HG02981 (cell line): ENCODE measurements around the gene RAI14.
"Not testable (repeated sequence)": the region's sequence is repeated elsewhere in the genome, so short reads cannot be mapped to it uniquely, and the experiment has no call there.

ENCODE experiments used
- ATAC-seq: cut with Tn5 transposase; IDR thresholded peaks from one replicate; pipeline ENCODE4 v1.9.1; 2021; ENCODE audit warnings: mild to moderate bottlenecking, moderate library complexity; ENCODE audit not compliant: unreplicated experiment

The RAI14 gene

DNA sequence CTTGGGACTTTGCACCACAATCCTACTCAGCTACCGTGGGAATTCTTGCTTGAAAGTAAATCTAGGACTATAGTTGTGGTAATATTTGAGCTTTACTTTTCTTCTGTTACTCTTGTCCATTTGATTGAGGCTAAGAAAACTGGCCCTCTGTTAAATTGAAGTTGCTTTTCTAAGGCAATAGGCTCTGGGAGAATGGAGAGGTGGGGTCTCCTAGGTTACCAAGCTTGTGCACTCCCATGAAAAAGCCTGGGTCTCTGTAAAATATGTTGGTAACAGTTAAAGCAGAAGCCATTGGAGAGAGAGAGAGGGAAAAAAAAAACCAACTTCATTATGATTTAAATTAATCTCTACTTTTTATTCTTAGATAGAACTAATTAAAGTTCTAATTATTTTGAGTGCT is 68.6 kb downstream of the RAI14 start:
- no peak for ATAC-seq

DNA sequence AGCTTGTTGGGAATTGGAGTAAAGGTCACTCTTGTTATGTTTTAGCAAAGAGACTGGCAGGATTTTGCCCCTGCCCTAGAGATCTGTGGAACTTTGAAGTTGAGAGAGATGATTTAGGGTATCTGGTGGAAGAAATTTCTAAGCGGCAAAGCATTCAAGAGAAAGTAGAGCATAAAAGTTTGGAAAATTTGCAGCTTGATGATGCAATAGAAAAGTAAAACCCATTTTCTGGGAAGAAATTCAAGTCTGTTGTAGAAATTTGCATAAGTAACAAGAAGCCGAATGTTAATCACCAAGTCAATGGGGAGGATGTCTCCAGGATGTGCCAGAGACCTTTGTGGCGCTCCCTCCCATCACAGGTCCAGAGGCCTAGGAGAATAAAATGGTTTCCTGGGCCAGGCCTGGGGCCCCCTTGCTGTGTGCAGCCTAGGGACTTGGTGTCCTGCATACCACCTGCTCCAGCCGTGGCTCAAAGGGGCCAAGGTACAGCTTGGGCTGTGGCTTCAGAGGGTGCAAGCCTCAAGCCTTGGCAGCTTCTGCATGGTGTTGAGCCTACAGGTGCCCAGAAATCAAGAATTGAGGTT is 71.1 kb downstream of the RAI14 start:
- not testable (repeated sequence) for ATAC-seq

GRCh38 chr5:34728236-34728635 is 72.1 kb downstream of the RAI14 start:
- ATAC-seq = no peak

GRCh38 chr5:34731435-34732232 is 75.5 kb downstream of the RAI14 start:
- ATAC-seq = no peak

DNA sequence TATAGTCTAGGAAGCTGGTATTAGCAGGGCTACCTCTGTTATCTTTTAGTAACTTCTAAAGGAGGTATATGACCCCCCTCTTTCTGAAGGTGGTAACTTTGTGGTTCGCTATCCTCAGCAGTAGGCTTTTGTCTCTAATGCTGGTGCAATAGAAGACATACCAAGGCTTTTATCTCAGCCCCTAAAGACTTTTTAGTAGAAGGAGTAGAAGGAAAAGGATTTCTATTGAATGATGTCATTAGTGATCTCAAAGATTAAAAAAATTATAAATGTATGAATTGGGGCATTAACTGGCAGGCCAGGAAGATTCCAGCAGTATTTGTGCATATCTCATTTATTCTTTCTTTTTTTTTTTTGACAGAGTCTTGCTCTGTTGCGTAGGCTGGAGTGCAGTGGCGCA is 78.2 kb downstream of the RAI14 start:
- no peak for ATAC-seq

DNA sequence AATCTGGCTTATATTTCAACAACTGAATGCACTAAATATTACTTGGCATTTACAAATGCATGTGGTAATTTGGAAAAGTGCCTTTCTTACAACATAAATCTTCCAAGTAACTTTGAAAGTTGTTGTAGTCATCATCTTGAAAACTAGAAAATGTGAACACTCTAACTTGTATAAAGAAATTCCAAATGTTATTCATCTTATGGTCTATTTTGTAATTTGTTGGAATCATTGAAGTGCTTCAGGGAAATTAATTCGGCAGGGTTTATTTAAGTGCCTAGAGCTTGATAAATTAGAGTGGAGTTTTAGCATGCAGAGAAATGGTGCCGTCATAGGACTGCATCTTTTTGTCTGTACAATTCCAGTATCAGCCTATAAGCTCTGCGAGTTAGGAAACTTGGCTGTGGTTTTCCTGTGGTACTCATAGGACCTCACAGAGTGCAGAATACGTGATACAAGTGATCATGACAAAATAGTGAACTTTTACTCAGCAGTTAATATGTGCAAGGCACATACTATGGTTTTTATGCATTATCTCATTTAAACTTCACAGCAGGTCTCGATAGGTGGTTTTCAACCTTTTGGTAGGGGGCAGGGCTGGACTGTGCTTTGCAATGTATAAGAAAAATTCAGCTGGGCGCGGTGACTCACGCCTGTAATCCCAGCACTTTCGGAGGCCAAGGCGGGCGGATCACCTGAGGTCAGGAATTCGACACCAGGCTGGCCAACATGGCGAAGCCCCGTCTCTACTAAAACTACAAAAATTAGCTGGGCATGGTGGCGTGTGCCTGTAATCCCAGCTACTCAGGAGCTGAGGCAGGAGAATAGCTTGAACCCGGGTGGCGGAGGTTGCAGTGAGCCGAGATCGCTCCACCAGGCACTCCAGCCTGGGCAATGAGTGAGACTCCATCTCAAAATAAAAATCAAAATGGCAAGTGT is 79.6 kb downstream of the RAI14 start:
- no peak for ATAC-seq

DNA sequence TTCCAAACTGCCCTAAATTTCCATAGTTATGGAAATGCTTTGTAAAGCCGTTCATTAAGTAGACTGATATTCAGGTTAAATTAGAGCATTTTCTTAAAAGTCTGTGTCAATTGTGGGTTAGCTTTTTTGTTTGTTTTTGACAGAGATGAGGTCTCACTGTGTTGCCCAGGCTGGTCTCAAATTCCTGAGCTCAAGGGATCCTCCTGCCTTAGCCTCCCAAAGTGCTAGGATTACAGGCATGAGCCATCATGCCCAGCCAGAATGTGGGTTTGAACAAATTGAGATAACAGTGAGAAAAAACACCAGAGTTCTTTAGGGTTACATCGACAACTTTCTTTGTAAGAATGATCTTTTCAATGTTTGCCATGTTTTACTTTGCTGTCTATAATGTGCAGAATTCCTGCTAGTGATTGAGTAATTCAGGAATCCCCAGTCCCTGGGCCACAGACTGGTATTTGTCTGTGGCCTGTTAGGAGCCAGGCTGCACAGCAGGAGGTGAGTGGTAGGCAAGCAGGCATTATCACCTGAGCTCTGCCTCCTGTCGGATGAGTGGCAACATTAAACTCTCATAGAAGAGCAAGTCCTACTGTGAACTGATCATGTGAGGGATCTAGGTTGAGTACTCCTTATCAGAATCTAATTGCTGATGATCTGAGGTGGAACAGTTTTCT is 80.5 kb downstream of the RAI14 start:
- no peak for ATAC-seq

DNA sequence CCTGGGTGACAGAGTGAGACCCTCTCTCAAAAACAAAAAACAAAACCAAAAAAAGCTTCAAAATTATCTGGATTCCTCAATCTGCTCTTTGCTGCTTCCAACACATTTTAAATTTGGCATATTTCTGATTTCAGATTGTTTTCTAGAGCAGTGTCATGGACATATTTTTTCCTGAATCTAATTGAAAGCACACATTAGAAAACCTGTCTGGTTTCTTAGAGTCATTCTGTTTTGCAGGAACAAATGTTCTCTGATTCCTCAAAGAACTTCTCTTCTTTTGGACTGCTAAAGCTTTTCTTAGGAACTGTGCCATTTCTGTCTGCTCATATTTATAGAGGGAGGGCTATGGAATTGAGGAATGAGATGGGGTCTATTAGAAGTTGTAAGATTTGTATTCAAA is 81.6 kb downstream of the RAI14 start:
- no peak for ATAC-seq

DNA sequence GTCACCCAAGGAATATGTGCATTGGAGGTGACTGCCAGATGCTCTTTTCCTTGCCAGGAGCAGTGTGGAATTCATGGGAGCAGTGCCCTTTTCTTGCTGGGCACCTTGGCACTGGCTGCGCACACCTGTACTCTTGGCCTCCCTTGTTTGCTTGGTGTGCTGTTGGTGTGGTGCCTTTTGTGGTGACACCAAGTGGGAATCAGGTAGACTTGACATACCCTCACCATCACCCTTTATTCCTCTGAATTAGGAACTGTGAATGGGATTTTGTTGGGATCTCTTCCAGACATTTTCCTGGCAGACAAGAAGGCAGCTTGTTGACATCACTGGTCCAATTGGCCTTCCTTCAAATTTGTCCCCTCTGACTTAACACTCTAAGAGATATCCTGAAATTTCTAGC is 82.3 kb downstream of the RAI14 start:
- no peak for ATAC-seq

DNA sequence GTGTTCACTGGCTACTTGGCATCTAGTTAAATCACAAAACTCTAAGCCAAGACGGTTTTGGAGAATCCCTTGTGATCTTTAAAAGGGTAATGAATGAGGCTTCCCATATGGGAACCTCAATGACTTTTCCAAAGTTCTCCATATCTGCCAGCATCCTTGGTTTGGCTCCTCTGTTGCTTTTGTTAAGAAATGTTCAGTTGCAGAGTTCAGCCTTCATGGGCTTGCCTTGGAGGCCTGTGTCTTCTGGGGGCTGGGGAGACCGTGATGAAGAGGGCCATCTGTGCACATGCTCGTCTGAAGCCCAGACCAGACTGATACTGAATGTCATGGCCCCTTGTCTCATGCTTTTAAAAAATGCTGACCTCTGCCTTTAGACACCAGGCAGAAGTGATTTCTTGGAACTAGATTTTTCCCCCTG is 84.3 kb downstream of the RAI14 start:
- ATAC-seq = no peak

DNA sequence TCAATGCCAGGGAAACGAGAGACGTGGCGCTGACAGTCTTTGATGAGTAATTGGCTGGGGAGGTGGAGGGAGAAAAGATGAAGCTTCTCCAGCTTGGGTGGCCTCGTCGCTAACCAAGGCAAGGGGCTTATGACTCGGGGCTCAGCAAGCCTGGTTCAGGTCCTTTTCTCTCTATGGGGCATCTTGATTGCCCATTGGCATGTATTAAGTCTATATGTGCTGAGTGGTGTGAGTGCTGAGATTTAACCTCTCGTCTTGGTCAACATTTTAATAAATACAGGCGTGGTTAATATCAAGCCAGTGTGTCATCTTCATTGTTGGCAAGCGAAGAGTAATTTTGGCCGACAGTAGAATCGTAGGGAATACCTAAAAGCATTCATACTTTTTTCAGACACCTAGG is 85.9 kb downstream of the RAI14 start:
- ATAC-seq = no peak

- no peak for ATAC-seq
These were observed 87.8 kb downstream of the RAI14 start for GRCh38 chr5:34743878-34744277.

DNA sequence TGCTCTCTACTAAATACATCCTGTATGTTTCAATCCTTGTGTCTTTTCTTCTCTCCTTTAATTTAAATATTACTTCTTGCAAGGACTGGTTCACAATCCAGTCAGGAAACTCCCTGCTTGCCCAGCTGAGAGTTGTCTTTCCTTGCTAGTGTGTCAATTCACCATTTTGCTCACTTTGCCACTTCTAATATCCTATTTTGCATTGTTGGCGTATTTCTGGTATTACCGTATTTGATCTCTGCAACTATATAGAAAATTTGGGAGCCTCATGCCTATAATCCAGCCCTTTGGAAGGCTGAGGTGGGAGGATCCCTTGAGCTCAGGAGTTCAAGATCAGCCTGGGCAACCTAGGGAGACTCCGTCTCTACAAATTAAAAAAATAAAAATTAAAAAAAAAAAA is 92.3 kb downstream of the RAI14 start:
- no peak for ATAC-seq

DNA sequence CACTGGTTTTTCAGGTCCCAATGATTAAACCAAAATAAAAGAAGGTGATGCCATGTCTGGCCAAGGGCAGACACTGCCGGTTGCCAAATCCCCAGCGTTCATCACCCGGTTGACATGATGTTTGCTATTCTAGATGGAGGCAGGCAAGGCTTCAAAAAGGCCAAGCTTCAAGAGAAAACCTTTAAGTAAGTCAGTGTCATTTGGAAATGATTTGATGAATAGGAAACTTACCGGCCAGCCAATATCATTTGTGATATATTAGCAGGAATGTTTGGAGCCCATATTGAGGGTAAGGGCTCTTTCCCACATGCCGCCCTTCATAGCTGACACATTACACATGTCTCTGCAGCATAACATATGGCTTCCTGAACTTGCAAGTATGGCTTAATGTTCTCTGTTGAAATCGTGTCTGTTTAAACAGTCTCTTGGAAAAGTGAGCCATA is 93.3 kb downstream of the RAI14 start:
- ATAC-seq = no peak

DNA sequence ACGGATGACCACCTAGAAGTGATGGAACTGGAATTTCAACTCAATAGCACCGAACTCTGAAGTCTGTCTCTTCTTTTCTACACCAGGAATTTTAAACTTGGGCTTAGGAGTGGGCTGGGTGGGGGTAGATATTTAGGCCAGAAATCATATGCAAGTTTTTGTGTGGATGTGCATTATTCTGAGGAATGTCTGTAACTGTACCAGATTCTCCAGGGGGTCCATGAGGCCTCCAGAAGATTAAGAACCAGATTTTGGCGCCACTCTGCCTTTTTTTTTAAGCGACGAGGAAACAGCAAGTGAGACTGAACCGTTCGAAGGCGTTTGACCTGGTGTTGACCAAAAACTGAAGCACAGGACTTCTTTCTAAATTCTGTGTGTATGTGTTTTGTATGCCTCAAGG is 94.1 kb downstream of the RAI14 start:
- no peak for ATAC-seq

- ATAC-seq = no peak
These were observed 95.9 kb downstream of the RAI14 start for GRCh38 chr5:34751807-34752736.

GRCh38 chr5:34753236-34753635 is 97.1 kb downstream of the RAI14 start:
- not testable (repeated sequence) for ATAC-seq

DNA sequence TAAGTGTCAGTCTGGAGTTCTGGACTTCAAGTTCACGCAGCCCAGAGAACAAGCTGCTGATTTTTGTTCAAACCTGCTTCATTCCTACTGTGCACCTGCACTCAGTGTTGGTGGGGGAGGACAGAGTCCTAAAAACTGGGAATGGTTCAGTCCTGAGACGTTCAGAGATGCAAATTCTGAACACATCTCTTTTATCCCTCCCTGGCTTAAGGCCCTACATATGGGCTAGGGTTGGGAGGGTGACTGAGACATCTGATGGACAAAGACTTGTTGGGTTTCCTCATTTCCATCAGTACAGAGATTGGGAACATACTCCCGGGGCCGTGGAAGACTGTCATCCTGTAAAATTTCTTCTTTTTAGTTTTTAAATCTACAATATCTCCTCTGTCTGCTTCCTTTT is 99.8 kb downstream of the RAI14 start:
- ATAC-seq = no peak

GRCh38 chr5:34756781-34757624 is 100.9 kb downstream of the RAI14 start:
- no peak for ATAC-seq
